ENCODE data around the gene MAEA.

GRCh38 chr4:1295405-1296055, 5.8 kb downstream of the MAEA start:
- TF ChIP-seq CTCF (IDR thresholded peaks at IDR 0.05) (no peak), POLR2A (IDR thresholded peaks at IDR 0.05) (no peak)
